ENCODE measurements around the gene H2AZ2.
"Not testable (repeated sequence)": the region's sequence is repeated elsewhere in the genome, so short reads cannot be mapped to it uniquely, and the experiment has no call there.

The H2AZ2 gene

DNA sequence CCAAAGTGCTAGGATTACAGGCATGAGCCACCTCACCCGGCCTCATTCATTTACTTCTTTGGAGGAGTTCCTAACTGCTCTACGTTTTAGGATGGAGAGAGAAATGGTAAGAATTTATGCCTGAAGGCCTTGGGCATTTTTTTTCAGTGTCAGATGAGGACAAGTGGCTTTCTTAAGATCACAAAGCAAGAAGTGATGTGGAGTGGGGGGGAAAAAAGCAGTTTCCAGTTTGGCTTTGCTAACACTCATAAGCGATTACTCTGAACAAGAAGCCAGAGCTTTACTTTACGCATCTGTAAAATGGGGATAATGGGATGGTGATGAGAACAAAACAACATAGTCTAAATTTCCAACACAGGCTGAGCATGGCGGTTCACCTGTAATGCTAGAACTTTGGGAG lies 54.0 kb downstream of the H2AZ2 start:
- no peak overlapping the region for H3K4me3 ChIP-seq (ENCODE audit: low read depth, low read length)
- DNase-seq (ENCODE audit: low read depth), result no peak

DNA sequence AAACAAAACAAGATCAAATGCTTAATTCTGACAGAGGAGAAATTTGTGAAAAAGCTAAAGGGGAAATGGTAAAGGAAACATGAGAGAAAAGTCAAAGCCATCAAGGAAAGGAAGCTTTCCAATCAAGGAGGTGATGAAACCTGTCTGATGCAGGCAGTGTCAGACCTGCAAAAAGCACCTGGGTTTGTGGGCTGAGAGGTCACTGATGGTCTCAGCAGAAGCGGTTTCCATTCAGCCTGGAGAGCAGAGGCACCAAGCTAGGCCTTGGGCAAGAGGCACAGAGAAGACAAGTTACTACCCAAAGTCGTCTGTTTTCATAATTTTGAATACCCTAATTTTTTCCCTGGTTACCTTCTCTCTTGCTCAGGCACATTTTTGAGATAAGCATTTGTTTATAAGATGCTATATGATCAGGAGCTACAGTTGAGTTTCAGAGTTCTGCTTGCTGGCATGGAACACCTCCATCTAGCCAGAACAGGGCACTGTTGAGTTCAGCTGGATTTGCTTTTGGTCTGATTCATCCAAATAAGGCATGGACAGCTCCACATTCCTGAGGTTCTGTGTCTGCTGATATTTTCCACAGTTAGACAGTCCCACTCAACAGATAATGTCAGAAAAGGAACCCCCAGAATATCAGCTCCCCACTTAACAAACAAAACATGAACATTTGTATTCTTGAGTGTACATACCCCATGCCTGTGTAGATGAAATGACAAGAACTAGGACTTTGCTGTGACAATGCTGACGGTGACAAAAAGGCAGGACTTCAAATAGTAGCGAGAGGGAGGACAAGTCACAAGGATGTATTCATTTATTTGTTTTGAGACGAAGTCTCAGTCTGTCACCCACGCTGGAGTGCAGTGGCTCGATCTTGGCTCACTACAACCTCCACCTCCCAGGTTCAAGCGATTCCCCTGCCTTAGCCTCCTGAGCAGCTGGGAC lies 56.3 kb downstream of the H2AZ2 start:
- DNase-seq (ENCODE audit: low read depth), result no peak

GRCh38 chr7:44789990-44790389 lies 57.9 kb downstream of the H2AZ2 start:
- no peak for DNase-seq (ENCODE audit: low read depth)

More for the DNA sequence above, 56.3 kb downstream of the H2AZ2 start:
- no peak overlapping the region for H3K4me3 ChIP-seq (ENCODE audit: low read depth, low read length)

GRCh38 chr7:44787762-44788161 lies 60.1 kb downstream of the H2AZ2 start:
- no peak overlapping the region for H3K4me3 ChIP-seq (ENCODE audit: low read depth, low read length)
- DNase-seq (ENCODE audit: low read depth), result no peak

More at GRCh38 chr7:44789990-44790389, 57.9 kb downstream of the H2AZ2 start:
- H3K4me3 ChIP-seq (ENCODE audit: low read depth, low read length), result no peak overlapping the region

GRCh38 chr7:44787041-44787440 lies 60.8 kb downstream of the H2AZ2 start:
- DNase-seq (ENCODE audit: low read depth), result no peak

GRCh38 chr7:44785218-44785617 lies 62.7 kb downstream of the H2AZ2 start:
- H3K4me3 ChIP-seq (ENCODE audit: low read depth, low read length); DNase-seq (ENCODE audit: low read depth): not testable (repeated sequence)

More at GRCh38 chr7:44787041-44787440, 60.8 kb downstream of the H2AZ2 start:
- no peak overlapping the region for H3K4me3 ChIP-seq (ENCODE audit: low read depth, low read length)

- H3K4me3 ChIP-seq (ENCODE audit: low read depth, low read length), result no peak overlapping the region
- no peak for DNase-seq (ENCODE audit: low read depth)
These were observed 63.5 kb downstream of the H2AZ2 start for GRCh38 chr7:44784364-44784763.

DNA sequence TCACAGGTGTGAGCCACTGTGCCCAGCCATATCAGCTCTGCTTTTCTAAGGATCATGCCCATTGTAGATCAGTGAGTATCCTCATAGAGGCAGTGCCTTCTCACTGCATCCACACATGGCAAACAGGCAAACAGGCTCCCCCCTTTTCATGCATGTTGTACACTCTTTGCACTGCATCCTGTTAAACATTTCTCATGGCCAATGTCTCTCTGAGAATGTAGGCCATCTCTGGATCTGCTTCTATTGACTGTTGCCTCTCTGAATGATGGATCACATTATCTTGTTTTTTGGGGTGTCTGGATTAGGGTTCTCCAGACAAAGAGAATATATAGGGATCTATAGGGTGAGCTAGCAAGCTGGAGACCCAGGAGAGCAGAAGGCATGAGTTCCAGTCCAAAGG lies 64.5 kb downstream of the H2AZ2 start:
- no peak for DNase-seq (ENCODE audit: low read depth)
- no peak overlapping the region for H3K4me3 ChIP-seq (ENCODE audit: low read depth, low read length)

DNA sequence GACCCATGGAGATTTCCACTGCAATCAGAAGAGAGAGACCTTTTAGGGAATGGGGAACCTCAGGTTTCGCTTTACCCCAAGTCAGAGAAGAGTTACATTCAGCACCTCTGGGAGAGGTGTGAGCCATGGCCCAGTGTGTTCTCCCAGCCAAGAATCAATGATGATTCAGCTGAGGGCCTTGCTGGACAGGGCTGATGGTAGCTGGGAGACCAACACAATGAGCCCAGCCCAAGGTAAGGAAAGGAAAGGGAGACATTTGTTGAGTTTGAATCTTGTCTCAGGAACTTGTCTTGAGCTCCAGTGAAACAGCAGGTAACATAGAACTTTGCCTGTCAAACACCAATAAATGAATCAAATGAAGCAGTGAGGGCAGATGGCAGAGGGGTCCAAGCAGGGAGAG lies 65.4 kb downstream of the H2AZ2 start:
- no peak overlapping the region for H3K4me3 ChIP-seq (ENCODE audit: low read depth, low read length)
- DNase-seq (ENCODE audit: low read depth), result no peak

Measured in skeletal muscle cell (primary cell).